DND-41 (cell line): Measurements from ENCODE around the gene DHX34.

Source experiments
- ATAC-seq: fragments of 200-7000 bp; cut with Tn5 transposase; 3 replicates; pipeline ENCODE4 v1.9.1; 2021; ENCODE audit warnings: low read depth; ENCODE audit not compliant: insufficient read depth
- DNase-seq: peaks from one replicate; pipeline ENCODE4 v3.0.0-alpha.2; 2020
- H2AFZ ChIP-seq: 2 replicates; pipeline ENCODE4 v1.6.0; 2012; ENCODE audit warnings: low read depth, low read length
- H3K27ac ChIP-seq: 2 replicates; pipeline ENCODE4 v1.5.1; 2012; ENCODE audit warnings: low read length, inconsistent platforms
- H3K27me3 ChIP-seq: fragments of 200-600 bp; sonication (generic); 2 replicates; pipeline ENCODE4 v1.6.0; 2012; ENCODE audit warnings: low read length, mild to moderate bottlenecking, inconsistent platforms; ENCODE audit not compliant: insufficient read depth, poor library complexity
- H3K36me3 ChIP-seq: 2 replicates; pipeline ENCODE4 v1.5.1; 2012; ENCODE audit warnings: low read length, inconsistent platforms; ENCODE audit not compliant: insufficient read depth
- H3K4me1 ChIP-seq: 2 replicates; pipeline ENCODE4 v1.5.1; 2012; ENCODE audit warnings: mild to moderate bottlenecking, low read length; ENCODE audit not compliant: insufficient read depth
- H3K4me2 ChIP-seq: 2 replicates; pipeline ENCODE4 v1.6.0; 2012; ENCODE audit warnings: mild to moderate bottlenecking, moderate library complexity, low read length, inconsistent platforms; ENCODE audit not compliant: insufficient read depth
- H3K4me3 ChIP-seq, 2 experiments: fragments of 200-600 bp in 1 of 2; shearing (Covaris generic) in 1 of 2; 2 replicates each; pipeline ENCODE4 v1.5.1; 2012 to 2016; ENCODE audit warnings: inconsistent platforms in 2 of 2, low read length in 2 of 2, mild to moderate bottlenecking in 2 of 2, low read depth in 1 of 2, moderate library complexity in 1 of 2
- H3K79me2 ChIP-seq: 2 replicates; pipeline ENCODE4 v1.6.0; 2012; ENCODE audit warnings: low read length, inconsistent platforms; ENCODE audit not compliant: insufficient read depth
- H3K9ac ChIP-seq: 2 replicates; pipeline ENCODE4 v1.6.0; 2012; ENCODE audit warnings: low read depth, mild to moderate bottlenecking, inconsistent platforms, low read length, moderate library complexity
- H3K9me3 ChIP-seq: 2 replicates; pipeline ENCODE4 v1.5.1; 2012; ENCODE audit warnings: low read length, moderate library complexity, mild to moderate bottlenecking, inconsistent platforms; ENCODE audit not compliant: insufficient read depth, severe bottlenecking
- H4K20me1 ChIP-seq: 2 replicates; pipeline ENCODE4 v1.6.0; 2012; ENCODE audit warnings: low read length; ENCODE audit not compliant: insufficient read depth
- EZH2 ChIP-seq: IDR thresholded peaks from 3 replicates; pipeline ENCODE4 v1.6.1; 2012; ENCODE audit warnings: borderline replicate concordance, low read depth, mild to moderate bottlenecking, moderate library complexity, low read length, inconsistent platforms; ENCODE audit not compliant: severe bottlenecking
- TF ChIP-seq, protein P1 (sequence below): IDR thresholded peaks from 2 replicates; pipeline ENCODE4 v1.5.1; 2012; ENCODE audit warnings: borderline replicate concordance, low read length, moderate library complexity, mild to moderate bottlenecking; ENCODE audit not compliant: poor library complexity, severe bottlenecking; ENCODE audit errors: extremely low read depth

DHX34 gene

DNA sequence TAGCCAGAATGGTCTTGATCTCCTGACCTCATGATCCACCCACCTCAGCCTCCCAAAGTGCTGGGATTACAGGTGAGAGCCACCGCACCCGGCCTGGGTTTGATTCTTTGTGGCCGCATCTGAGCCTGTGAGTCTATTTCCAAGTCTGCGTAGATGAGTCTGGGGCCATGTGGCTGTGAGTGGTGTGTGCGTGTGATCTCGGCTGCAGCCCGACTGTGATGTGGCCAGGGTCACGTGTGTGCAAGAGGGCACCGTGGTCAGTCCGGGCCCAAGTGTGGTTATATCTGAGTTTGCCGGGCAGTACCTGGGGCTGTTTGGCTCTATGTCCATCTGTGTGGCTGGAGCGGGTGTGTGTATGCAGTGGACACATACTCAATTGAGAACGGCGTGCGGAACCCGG is 64.8 kb downstream of the DHX34 start:
- TF ChIP-seq EZH2: no peak
- TF ChIP-seq, protein P1, sequence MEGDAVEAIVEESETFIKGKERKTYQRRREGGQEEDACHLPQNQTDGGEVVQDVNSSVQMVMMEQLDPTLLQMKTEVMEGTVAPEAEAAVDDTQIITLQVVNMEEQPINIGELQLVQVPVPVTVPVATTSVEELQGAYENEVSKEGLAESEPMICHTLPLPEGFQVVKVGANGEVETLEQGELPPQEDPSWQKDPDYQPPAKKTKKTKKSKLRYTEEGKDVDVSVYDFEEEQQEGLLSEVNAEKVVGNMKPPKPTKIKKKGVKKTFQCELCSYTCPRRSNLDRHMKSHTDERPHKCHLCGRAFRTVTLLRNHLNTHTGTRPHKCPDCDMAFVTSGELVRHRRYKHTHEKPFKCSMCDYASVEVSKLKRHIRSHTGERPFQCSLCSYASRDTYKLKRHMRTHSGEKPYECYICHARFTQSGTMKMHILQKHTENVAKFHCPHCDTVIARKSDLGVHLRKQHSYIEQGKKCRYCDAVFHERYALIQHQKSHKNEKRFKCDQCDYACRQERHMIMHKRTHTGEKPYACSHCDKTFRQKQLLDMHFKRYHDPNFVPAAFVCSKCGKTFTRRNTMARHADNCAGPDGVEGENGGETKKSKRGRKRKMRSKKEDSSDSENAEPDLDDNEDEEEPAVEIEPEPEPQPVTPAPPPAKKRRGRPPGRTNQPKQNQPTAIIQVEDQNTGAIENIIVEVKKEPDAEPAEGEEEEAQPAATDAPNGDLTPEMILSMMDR: no peak
- Histone ChIP-seq H3K9me3 (no peaks in the 10 kb centered on the region), H3K4me1 (no peaks in the 10 kb centered on the region), H3K79me2 (no peaks in the 10 kb centered on the region), H3K9ac (no peak overlapping the region), H4K20me1 (peaks cover 3% of the 10 kb centered on the region; the same call in 1 of the 2 replicates), H3K36me3 (no peaks in the 10 kb centered on the region), H3K27me3 (no peaks in the 10 kb centered on the region), H2AFZ (no peak overlapping the region), H3K4me3 (no peak overlapping the region), H3K27ac (no peak overlapping the region), H3K4me2 (no peak overlapping the region)
- no peak for ATAC-seq
- DNase-seq: no peak

DNA sequence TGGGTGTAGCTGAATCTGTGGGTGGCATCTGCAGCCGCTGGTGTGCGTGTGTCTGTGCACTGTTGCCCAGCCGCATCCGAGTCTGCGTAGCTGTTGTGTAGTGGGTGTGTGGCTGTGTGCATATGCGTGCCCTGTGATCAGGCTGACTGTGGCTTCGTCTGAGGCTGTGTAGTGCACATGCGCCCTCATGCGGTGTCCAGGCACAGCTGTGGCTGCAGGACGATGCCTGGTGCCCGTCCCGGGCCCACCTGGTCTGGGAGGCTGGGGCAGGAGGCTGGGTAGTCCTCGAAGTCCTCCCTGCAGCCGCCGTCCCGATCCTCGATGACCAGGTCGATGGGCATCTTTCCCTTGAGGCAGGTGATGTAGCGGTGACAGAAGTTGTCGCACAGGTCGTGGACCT is 65.4 kb downstream of the DHX34 start:
- Histone ChIP-seq H3K36me3 (no peaks in the 10 kb centered on the region), H3K9me3 (no peaks in the 10 kb centered on the region), H3K9ac (no peak overlapping the region), H3K4me1 (no peaks in the 10 kb centered on the region), H3K4me3 (no peak overlapping the region), H3K27ac (no peak overlapping the region), H4K20me1 (peaks cover 3% of the 10 kb centered on the region; the same call in 1 of the 2 replicates), H3K27me3 (peaks cover 2% of the 10 kb centered on the region), H3K4me2 (no peak overlapping the region), H3K79me2 (no peaks in the 10 kb centered on the region), H2AFZ (no peak overlapping the region)
- DNase-seq (no peak), ATAC-seq (no peak)
- TF ChIP-seq, protein P1: no peak
- TF ChIP-seq EZH2: no peak

- Histone ChIP-seq H2AFZ (no peak overlapping the region), H3K27ac (no peak overlapping the region), H3K27me3 (peaks cover 14% of the 10 kb centered on the region), H3K9me3 (no peaks in the 10 kb centered on the region), H3K9ac (no peak overlapping the region), H3K79me2 (no peaks in the 10 kb centered on the region), H3K4me1 (no peaks in the 10 kb centered on the region), H3K4me2 (no peak overlapping the region), H3K4me3 (no peak overlapping the region), H4K20me1 (peaks cover 3% of the 10 kb centered on the region; the same call in 1 of the 2 replicates), H3K36me3 (no peaks in the 10 kb centered on the region)
- ATAC-seq (no peak), DNase-seq (no peak)
- no peak for TF ChIP-seq EZH2
- TF ChIP-seq, protein P1: no peak
These were observed 67.0 kb downstream of the DHX34 start for GRCh38 chr19:47415953-47416642.

DNA sequence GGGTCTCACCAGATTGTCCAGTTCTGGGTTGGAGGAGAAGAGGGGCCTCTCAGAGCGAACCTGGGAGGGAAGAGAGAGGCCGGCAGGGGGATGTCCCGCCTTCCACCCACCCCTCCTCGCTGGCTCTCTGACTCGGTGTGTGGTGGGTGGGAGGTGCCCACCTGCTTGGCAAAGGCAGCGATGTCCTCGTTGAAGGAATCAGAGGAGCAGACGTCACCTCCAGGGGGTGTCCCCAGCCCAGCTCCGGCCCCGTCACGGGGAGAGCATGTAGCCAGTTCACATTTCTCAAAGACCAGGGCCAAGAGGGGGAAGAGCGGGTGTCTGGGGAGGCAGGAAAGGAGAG is 67.5 kb downstream of the DHX34 start:
- H3K27me3 ChIP-seq: peaks cover 19% of the 10 kb centered on the region
- H3K9me3 ChIP-seq: no peaks in the 10 kb centered on the region
- H4K20me1 ChIP-seq: peaks cover 5% of the 10 kb centered on the region; the same call in 1 of the 2 replicates
- no peak for TF ChIP-seq EZH2
- TF ChIP-seq, protein P1: no peak
- DNase-seq (no peak), ATAC-seq (no peak)
- no peaks in the 10 kb centered on the region for H3K79me2 ChIP-seq
- no peak overlapping the region for H2AFZ ChIP-seq
- no peak overlapping the region for H3K9ac ChIP-seq
- H3K4me1 ChIP-seq: no peaks in the 10 kb centered on the region
- no peaks in the 10 kb centered on the region for H3K36me3 ChIP-seq
- no peak overlapping the region for H3K4me3 ChIP-seq
- H3K27ac ChIP-seq: no peak overlapping the region
- H3K4me2 ChIP-seq: no peak overlapping the region
